Measurements from ENCODE around the gene SCN8A.

Gene SCN8A

GRCh38 chr12:51621156-51621922 lies 30.3 kb downstream of the SCN8A start:
- no peaks in the 10 kb centered on the region for H3K36me3 ChIP-seq (ENCODE audit: control insufficient read depth in 5 of 5, insufficient read depth in 5 of 5, low read length in 5 of 5)
- H3K27ac ChIP-seq (ENCODE audit: low read depth, low read length): peak overlapping the region; percentile 85
- H3K9ac ChIP-seq (ENCODE audit: low read length in 5 of 5): peak overlapping the region in 1 of 5 donors; percentile 47
- peaks cover 0 to 17% (median 16%) of the 10 kb centered on the region in 5 donors for H3K4me1 ChIP-seq (ENCODE audit: control insufficient read depth in 5 of 5, insufficient read depth in 5 of 5, low read length in 5 of 5)
- H3K27me3 ChIP-seq (ENCODE audit: control insufficient read depth in 5 of 5, insufficient read depth in 4 of 5, low read length in 5 of 5): no peaks in the 10 kb centered on the region
- H3K4me3 ChIP-seq (ENCODE audit: low read depth in 1 of 5, low read length in 5 of 5): no peak overlapping the region
- H3K9me3 ChIP-seq (ENCODE audit: control insufficient read depth in 5 of 5, low read length in 5 of 5): no peaks in the 10 kb centered on the region

- H3K4me1 ChIP-seq (ENCODE audit: control insufficient read depth in 5 of 5, insufficient read depth in 5 of 5, low read length in 5 of 5): peaks cover 0 to 17% (median 16%) of the 10 kb centered on the region in 5 donors
- H3K27me3 ChIP-seq (ENCODE audit: control insufficient read depth in 5 of 5, insufficient read depth in 4 of 5, low read length in 5 of 5): no peaks in the 10 kb centered on the region
- no peak overlapping the region for H3K27ac ChIP-seq (ENCODE audit: low read depth, low read length)
- no peak overlapping the region for H3K9ac ChIP-seq (ENCODE audit: low read length in 5 of 5)
- no peaks in the 10 kb centered on the region for H3K9me3 ChIP-seq (ENCODE audit: control insufficient read depth in 5 of 5, low read length in 5 of 5)
- no peak overlapping the region for H3K4me3 ChIP-seq (ENCODE audit: low read depth in 1 of 5, low read length in 5 of 5)
- H3K36me3 ChIP-seq (ENCODE audit: control insufficient read depth in 5 of 5, insufficient read depth in 5 of 5, low read length in 5 of 5): no peaks in the 10 kb centered on the region
Observed at GRCh38 chr12:51622564-51622963, 31.5 kb downstream of the SCN8A start.

GRCh38 chr12:51625370-51625769 lies 34.3 kb downstream of the SCN8A start:
- Histone ChIP-seq H3K4me1 (ENCODE audit: control insufficient read depth in 5 of 5, insufficient read depth in 5 of 5, low read length in 5 of 5) (peaks cover 0 to 11% (median 11%) of the 10 kb centered on the region in 5 donors), H3K4me3 (ENCODE audit: low read depth in 1 of 5, low read length in 5 of 5) (no peak overlapping the region), H3K27me3 (ENCODE audit: control insufficient read depth in 5 of 5, insufficient read depth in 4 of 5, low read length in 5 of 5) (no peaks in the 10 kb centered on the region), H3K36me3 (ENCODE audit: control insufficient read depth in 5 of 5, insufficient read depth in 5 of 5, low read length in 5 of 5) (no peaks in the 10 kb centered on the region), H3K27ac (ENCODE audit: low read depth, low read length) (no peak overlapping the region), H3K9me3 (ENCODE audit: control insufficient read depth in 5 of 5, low read length in 5 of 5) (no peaks in the 10 kb centered on the region), H3K9ac (ENCODE audit: low read length in 5 of 5) (no peak overlapping the region)

DNA sequence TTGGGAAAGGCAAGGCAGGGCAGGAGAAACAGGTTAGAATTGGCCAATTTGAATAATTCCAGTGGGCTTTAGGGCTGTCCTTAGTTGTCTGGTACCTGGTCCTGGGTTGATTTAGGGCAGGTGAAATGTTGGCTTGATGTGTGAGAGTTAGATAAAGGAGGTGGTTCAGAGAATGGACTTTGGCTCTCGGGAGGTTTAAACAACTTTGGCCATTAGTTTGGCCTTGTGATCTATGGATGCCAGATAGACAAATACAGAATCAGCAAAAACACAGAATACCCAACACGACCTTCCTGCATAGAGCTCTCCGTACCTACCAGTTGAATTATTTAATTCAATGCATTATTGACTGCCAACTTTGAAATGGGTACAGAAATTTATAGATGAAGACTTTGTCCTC lies 35.1 kb downstream of the SCN8A start:
- no peak overlapping the region for H3K27ac ChIP-seq (ENCODE audit: low read depth, low read length)
- no peak overlapping the region for H3K4me3 ChIP-seq (ENCODE audit: low read depth in 1 of 5, low read length in 5 of 5)
- H3K9ac ChIP-seq (ENCODE audit: low read length in 5 of 5): no peak overlapping the region
- H3K9me3 ChIP-seq (ENCODE audit: control insufficient read depth in 5 of 5, low read length in 5 of 5): no peaks in the 10 kb centered on the region
- H3K36me3 ChIP-seq (ENCODE audit: control insufficient read depth in 5 of 5, insufficient read depth in 5 of 5, low read length in 5 of 5): no peaks in the 10 kb centered on the region
- H3K27me3 ChIP-seq (ENCODE audit: control insufficient read depth in 5 of 5, insufficient read depth in 4 of 5, low read length in 5 of 5): no peaks in the 10 kb centered on the region
- H3K4me1 ChIP-seq (ENCODE audit: control insufficient read depth in 5 of 5, insufficient read depth in 5 of 5, low read length in 5 of 5): peaks cover 0 to 13% (median 11%) of the 10 kb centered on the region in 5 donors

DNA sequence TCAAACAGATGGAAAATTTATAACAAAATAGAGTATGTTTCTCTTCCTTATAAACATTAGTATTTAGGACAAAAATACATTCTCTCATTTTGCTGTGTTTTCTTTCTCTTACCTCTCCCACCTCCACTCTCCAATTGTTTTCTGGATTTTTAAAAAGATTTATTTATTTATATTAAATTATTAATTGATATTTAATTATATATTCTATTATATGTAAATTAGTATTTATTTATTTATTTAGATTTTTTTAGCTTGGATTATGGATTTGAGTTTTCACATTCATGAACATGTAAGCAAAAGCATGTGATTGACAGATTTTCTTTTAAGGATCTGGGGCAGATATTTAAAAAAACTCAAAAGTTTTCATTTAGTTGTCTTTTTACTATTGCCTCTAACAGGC lies 35.6 kb downstream of the SCN8A start:
- no peak overlapping the region for H3K9ac ChIP-seq (ENCODE audit: low read length in 5 of 5)
- no peaks in the 10 kb centered on the region for H3K27me3 ChIP-seq (ENCODE audit: control insufficient read depth in 5 of 5, insufficient read depth in 4 of 5, low read length in 5 of 5)
- no peak overlapping the region for H3K4me3 ChIP-seq (ENCODE audit: low read depth in 1 of 5, low read length in 5 of 5)
- H3K9me3 ChIP-seq (ENCODE audit: control insufficient read depth in 5 of 5, low read length in 5 of 5): no peaks in the 10 kb centered on the region
- no peak overlapping the region for H3K27ac ChIP-seq (ENCODE audit: low read depth, low read length)
- no peaks in the 10 kb centered on the region for H3K36me3 ChIP-seq (ENCODE audit: control insufficient read depth in 5 of 5, insufficient read depth in 5 of 5, low read length in 5 of 5)
- H3K4me1 ChIP-seq (ENCODE audit: control insufficient read depth in 5 of 5, insufficient read depth in 5 of 5, low read length in 5 of 5): peaks cover 0 to 13% (median 7%) of the 10 kb centered on the region in 5 donors

DNA sequence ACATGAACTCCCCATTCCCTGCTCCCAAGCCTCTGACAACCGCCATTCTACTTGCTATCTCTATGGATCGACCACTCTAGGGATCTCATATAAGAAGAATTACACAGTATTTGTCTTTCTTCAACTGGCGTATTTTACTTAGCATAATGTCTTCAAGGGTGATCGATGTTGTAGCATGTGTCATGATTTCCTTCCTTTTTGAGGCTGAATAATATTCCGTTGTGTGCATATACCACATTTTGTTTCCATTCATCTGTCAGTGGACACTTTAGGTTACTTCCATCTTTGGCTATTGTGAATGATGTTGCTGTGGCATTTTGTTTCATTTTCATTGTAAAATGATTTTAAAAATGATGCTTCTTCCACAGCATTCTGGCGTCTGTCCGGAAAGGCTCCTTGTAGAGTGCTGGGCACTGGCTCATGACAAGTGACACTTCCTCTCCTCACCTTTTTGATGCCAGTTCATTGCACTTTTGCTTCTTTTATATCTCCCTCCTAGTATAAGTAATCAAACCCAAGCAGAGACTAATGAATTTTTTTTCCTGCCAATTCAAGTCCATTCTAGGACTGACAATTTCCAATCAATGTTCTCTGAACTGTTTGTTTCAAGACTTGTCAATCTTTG lies 39.3 kb downstream of the SCN8A start:
- H3K9me3 ChIP-seq (ENCODE audit: control insufficient read depth in 5 of 5, low read length in 5 of 5): no peaks in the 10 kb centered on the region
- H3K36me3 ChIP-seq (ENCODE audit: control insufficient read depth in 5 of 5, insufficient read depth in 5 of 5, low read length in 5 of 5): no peaks in the 10 kb centered on the region
- H3K27ac ChIP-seq (ENCODE audit: low read depth, low read length): no peak overlapping the region
- H3K9ac ChIP-seq (ENCODE audit: low read length in 5 of 5): no peak overlapping the region
- no peaks in the 10 kb centered on the region for H3K27me3 ChIP-seq (ENCODE audit: control insufficient read depth in 5 of 5, insufficient read depth in 4 of 5, low read length in 5 of 5)
- peaks cover 0 to 16% (median 7%) of the 10 kb centered on the region in 5 donors for H3K4me1 ChIP-seq (ENCODE audit: control insufficient read depth in 5 of 5, insufficient read depth in 5 of 5, low read length in 5 of 5)
- H3K4me3 ChIP-seq (ENCODE audit: low read depth in 1 of 5, low read length in 5 of 5): no peak overlapping the region

- Histone ChIP-seq H3K36me3 (ENCODE audit: control insufficient read depth in 5 of 5, insufficient read depth in 5 of 5, low read length in 5 of 5) (no peaks in the 10 kb centered on the region), H3K27ac (ENCODE audit: low read depth, low read length) (no peak overlapping the region), H3K9me3 (ENCODE audit: control insufficient read depth in 5 of 5, low read length in 5 of 5) (no peaks in the 10 kb centered on the region), H3K27me3 (ENCODE audit: control insufficient read depth in 5 of 5, insufficient read depth in 4 of 5, low read length in 5 of 5) (no peaks in the 10 kb centered on the region), H3K4me1 (ENCODE audit: control insufficient read depth in 5 of 5, insufficient read depth in 5 of 5, low read length in 5 of 5) (peaks cover 0 to 16% (median 7%) of the 10 kb centered on the region in 5 donors), H3K4me3 (ENCODE audit: low read depth in 1 of 5, low read length in 5 of 5) (no peak overlapping the region), H3K9ac (ENCODE audit: low read length in 5 of 5) (no peak overlapping the region)
Observed at GRCh38 chr12:51630986-51631385, 40.0 kb downstream of the SCN8A start.

DNA sequence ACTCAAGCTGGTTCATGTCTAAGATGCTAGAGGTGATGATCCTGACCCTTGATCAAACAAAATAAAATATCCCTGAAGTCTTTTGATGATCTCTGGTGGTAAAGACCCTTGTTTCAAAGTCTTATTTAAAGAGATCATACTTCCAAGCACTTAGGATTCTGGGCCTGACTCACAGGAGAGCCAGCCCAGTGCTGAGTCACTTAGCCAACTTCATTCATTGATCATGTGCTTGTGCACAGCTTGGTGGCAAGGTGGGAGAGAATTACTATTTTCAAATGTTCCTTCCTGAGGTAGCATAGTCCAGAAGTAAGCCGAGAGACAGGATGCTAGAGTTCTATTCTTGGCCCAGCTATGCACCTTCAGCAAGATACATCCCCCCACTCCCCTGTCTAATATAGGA lies 40.6 kb downstream of the SCN8A start:
- Histone ChIP-seq H3K27ac (ENCODE audit: low read depth, low read length) (no peak overlapping the region), H3K27me3 (ENCODE audit: control insufficient read depth in 5 of 5, insufficient read depth in 4 of 5, low read length in 5 of 5) (no peaks in the 10 kb centered on the region), H3K9ac (ENCODE audit: low read length in 5 of 5) (no peak overlapping the region), H3K9me3 (ENCODE audit: control insufficient read depth in 5 of 5, low read length in 5 of 5) (no peaks in the 10 kb centered on the region), H3K4me1 (ENCODE audit: control insufficient read depth in 5 of 5, insufficient read depth in 5 of 5, low read length in 5 of 5) (peaks cover 0 to 16% (median 7%) of the 10 kb centered on the region in 5 donors), H3K36me3 (ENCODE audit: control insufficient read depth in 5 of 5, insufficient read depth in 5 of 5, low read length in 5 of 5) (no peaks in the 10 kb centered on the region), H3K4me3 (ENCODE audit: low read depth in 1 of 5, low read length in 5 of 5) (no peak overlapping the region)

DNA sequence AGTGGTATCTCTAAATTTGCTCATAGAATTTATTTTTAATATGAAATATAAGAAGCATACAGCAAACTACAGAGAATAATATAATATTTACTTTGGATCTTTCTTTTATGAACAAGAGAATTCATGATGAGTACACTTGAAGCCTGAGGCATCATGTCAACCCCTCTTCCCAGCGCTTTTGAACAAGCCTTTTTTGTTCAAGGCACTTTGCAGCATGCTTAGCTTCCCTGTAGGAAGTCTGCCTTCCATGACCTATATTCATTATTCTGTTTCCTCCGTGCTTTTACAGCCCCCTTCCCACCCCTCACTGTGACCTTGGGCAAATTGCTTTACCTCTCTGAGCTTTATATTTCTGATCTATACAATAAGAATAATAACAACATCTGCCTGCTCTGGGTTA lies 41.6 kb downstream of the SCN8A start:
- no peaks in the 10 kb centered on the region for H3K36me3 ChIP-seq (ENCODE audit: control insufficient read depth in 5 of 5, insufficient read depth in 5 of 5, low read length in 5 of 5)
- H3K27ac ChIP-seq (ENCODE audit: low read depth, low read length): no peak overlapping the region
- H3K4me1 ChIP-seq (ENCODE audit: control insufficient read depth in 5 of 5, insufficient read depth in 5 of 5, low read length in 5 of 5): peaks cover 0 to 19% (median 9%) of the 10 kb centered on the region in 5 donors
- H3K9me3 ChIP-seq (ENCODE audit: control insufficient read depth in 5 of 5, low read length in 5 of 5): peaks cover 0 to 6% (median 3%) of the 10 kb centered on the region in 5 donors
- no peak overlapping the region for H3K4me3 ChIP-seq (ENCODE audit: low read depth in 1 of 5, low read length in 5 of 5)
- no peaks in the 10 kb centered on the region for H3K27me3 ChIP-seq (ENCODE audit: control insufficient read depth in 5 of 5, insufficient read depth in 4 of 5, low read length in 5 of 5)
- no peak overlapping the region for H3K9ac ChIP-seq (ENCODE audit: low read length in 5 of 5)

DNA sequence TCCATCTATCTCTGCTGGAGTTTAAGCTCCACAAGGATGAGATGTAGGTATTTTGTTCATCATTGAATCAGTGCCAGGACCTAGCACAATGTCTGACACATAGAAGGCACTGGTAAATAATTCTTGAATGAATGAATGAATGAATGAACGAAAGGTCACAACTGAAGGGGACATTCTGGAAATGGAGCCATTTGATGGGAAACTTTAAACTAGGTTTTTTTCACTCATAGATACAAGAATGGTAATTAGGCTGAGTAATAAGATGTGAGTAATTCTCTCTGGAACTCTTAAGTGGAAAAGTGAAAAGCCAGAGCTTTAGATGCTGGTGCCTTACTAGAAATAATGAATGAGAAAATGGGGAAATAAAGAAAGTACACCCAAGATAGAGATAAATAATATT lies 44.3 kb downstream of the SCN8A start:
- H3K4me1 ChIP-seq (ENCODE audit: control insufficient read depth in 5 of 5, insufficient read depth in 5 of 5, low read length in 5 of 5): peaks cover 0 to 19% (median 9%) of the 10 kb centered on the region in 5 donors
- peaks cover 0 to 8% (median 7%) of the 10 kb centered on the region in 5 donors for H3K9me3 ChIP-seq (ENCODE audit: control insufficient read depth in 5 of 5, low read length in 5 of 5)
- no peak overlapping the region for H3K4me3 ChIP-seq (ENCODE audit: low read depth in 1 of 5, low read length in 5 of 5)
- H3K27me3 ChIP-seq (ENCODE audit: control insufficient read depth in 5 of 5, insufficient read depth in 4 of 5, low read length in 5 of 5): no peaks in the 10 kb centered on the region
- H3K9ac ChIP-seq (ENCODE audit: low read length in 5 of 5): no peak overlapping the region
- H3K27ac ChIP-seq (ENCODE audit: low read depth, low read length): no peak overlapping the region
- no peaks in the 10 kb centered on the region for H3K36me3 ChIP-seq (ENCODE audit: control insufficient read depth in 5 of 5, insufficient read depth in 5 of 5, low read length in 5 of 5)
